Measurements from ENCODE around the gene KIF6. TPM values are rescaled to one million over a fixed set of nuclear protein-coding genes. Genes with fewer than 3 reads are reported as not detected.

The KIF6 gene
- total RNA-seq, 4 donors from 2014 or later = 0.83 to 2.6 (median 1.1) TPM

GRCh38 chr6:39377539-39377950, 347.7 kb downstream of the KIF6 start:
- H3K27me3 ChIP-seq = no peaks in the 10 kb centered on the region
- H3K9me3 ChIP-seq = no peaks in the 10 kb centered on the region
- 5% methylated on average over 6 of the region's 6 CpGs for WGBS
- peak overlapping the region in 3 of 4 donors; percentile 44 to 51 (median 47) for H3K27ac ChIP-seq (replicated peaks in 1 of 4)
- H3K36me3 ChIP-seq = no peaks in the 10 kb centered on the region
- no peak overlapping the region for H3K4me3 ChIP-seq
- DNase-seq (ENCODE audit: extremely low spot score) = no peak
- TF ChIP-seq CTCF (IDR thresholded peaks at IDR 0.05) (peak; percentile 72 to 84 (median 73)), POLR2AphosphoS5 (IDR thresholded peaks at IDR 0.05) (peak; percentile 38 to 52), POLR2A (IDR thresholded peaks at IDR 0.05; ENCODE audit: low read depth) (no peak)
- peaks cover 0 to 32% (median 26%) of the 10 kb centered on the region in 4 donors for H3K4me1 ChIP-seq
- intact Hi-C loops (cut with DNase I) = loop anchor here (5.0 kb wide), 2 partner anchors 415 to 515 kb away; partner anchors contain the start of gene DAAM2

- Histone ChIP-seq H3K27ac (replicated peaks in 1 of 4) (no peak overlapping the region), H3K27me3 (no peaks in the 10 kb centered on the region), H3K4me3 (no peak overlapping the region), H3K4me1 (peaks cover 0 to 35% (median 25%) of the 10 kb centered on the region in 4 donors), H3K9me3 (no peaks in the 10 kb centered on the region), H3K36me3 (no peaks in the 10 kb centered on the region)
- TF ChIP-seq CTCF (IDR thresholded peaks at IDR 0.05) (no peak), EP300 (IDR thresholded peaks at IDR 0.05) (no peak), POLR2AphosphoS5 (IDR thresholded peaks at IDR 0.05) (no peak), POLR2A (IDR thresholded peaks at IDR 0.05; ENCODE audit: low read depth) (no peak)
- intact Hi-C loops (cut with DNase I) = loop anchor here (5.0 kb wide), 2 partner anchors 417 to 517 kb away; partner anchors contain the start of gene DAAM2
- no peak for DNase-seq (ENCODE audit: extremely low spot score)
- WGBS = 82% methylated on average over 3 of the region's 3 CpGs
Measured at GRCh38 chr6:39375405-39375804, 349.8 kb downstream of the KIF6 start.

- H3K36me3 ChIP-seq = no peaks in the 10 kb centered on the region
- H3K4me1 ChIP-seq = peaks cover 0 to 22% (median 5%) of the 10 kb centered on the region in 4 donors
- H3K9me3 ChIP-seq = no peaks in the 10 kb centered on the region
- 74% methylated on average over 3 of the region's 3 CpGs for WGBS
- no peak overlapping the region for H3K27ac ChIP-seq (replicated peaks in 1 of 4)
- intact Hi-C loops (cut with DNase I) = no loop called here
- H3K27me3 ChIP-seq = no peaks in the 10 kb centered on the region
- no peak overlapping the region for H3K4me3 ChIP-seq
- no peak for TF ChIP-seq POLR2A (IDR thresholded peaks at IDR 0.05; ENCODE audit: low read depth)
- no peak for TF ChIP-seq CTCF (IDR thresholded peaks at IDR 0.05)
- TF ChIP-seq POLR2AphosphoS5 (IDR thresholded peaks at IDR 0.05) = no peak
- TF ChIP-seq EP300 (IDR thresholded peaks at IDR 0.05) = no peak
- no peak for DNase-seq (ENCODE audit: extremely low spot score)
Measured at GRCh38 chr6:39370390-39370789, 354.8 kb downstream of the KIF6 start.

- no peak for DNase-seq (ENCODE audit: extremely low spot score)
- TF ChIP-seq POLR2AphosphoS5 (IDR thresholded peaks at IDR 0.05) (no peak), POLR2A (IDR thresholded peaks at IDR 0.05; ENCODE audit: low read depth) (no peak), EP300 (IDR thresholded peaks at IDR 0.05) (no peak), CTCF (IDR thresholded peaks at IDR 0.05) (peak in 1 of 3 experiments; percentile 14)
- Histone ChIP-seq H3K9me3 (no peaks in the 10 kb centered on the region), H3K27ac (replicated peaks in 1 of 4) (no peak overlapping the region), H3K4me3 (no peak overlapping the region), H3K27me3 (no peaks in the 10 kb centered on the region), H3K4me1 (peaks cover 0 to 22% (median 5%) of the 10 kb centered on the region in 4 donors), H3K36me3 (no peaks in the 10 kb centered on the region)
- WGBS = no CpG with 5 or more reads among the region's 1 CpG
- intact Hi-C loops (cut with DNase I) = no loop called here
Measured at GRCh38 chr6:39369987-39370386, 355.2 kb downstream of the KIF6 start.

- TF ChIP-seq CTCF (IDR thresholded peaks at IDR 0.05) (no peak), POLR2A (IDR thresholded peaks at IDR 0.05; ENCODE audit: low read depth) (no peak), EP300 (IDR thresholded peaks at IDR 0.05) (no peak), POLR2AphosphoS5 (IDR thresholded peaks at IDR 0.05) (no peak)
- no peak overlapping the region for H3K4me3 ChIP-seq
- no peaks in the 10 kb centered on the region for H3K27me3 ChIP-seq
- DNase-seq (ENCODE audit: extremely low spot score) = no peak
- H3K9me3 ChIP-seq = no peaks in the 10 kb centered on the region
- WGBS = 91% methylated on average over 2 of the region's 3 CpGs
- no peaks in the 10 kb centered on the region for H3K36me3 ChIP-seq
- peaks cover 0 to 22% (median 5%) of the 10 kb centered on the region in 4 donors for H3K4me1 ChIP-seq
- no peak overlapping the region for H3K27ac ChIP-seq (replicated peaks in 1 of 4)
- intact Hi-C loops (cut with DNase I) = no loop called here
Measured at GRCh38 chr6:39367700-39368099, 357.5 kb downstream of the KIF6 start.

Data from esophagus muscularis mucosa (tissue), 4 donors.